GM12872 (cell line): ENCODE measurements around the gene SPATA2.

Source experiments
- TF ChIP-seq, protein P1 (sequence below): IDR thresholded peaks from 3 replicates; pipeline ENCODE4 v1.5.1; 2011; ENCODE audit warnings: low read depth, mild to moderate bottlenecking, low read length, moderate library complexity; ENCODE audit not compliant: insufficient read depth

Gene SPATA2

DNA sequence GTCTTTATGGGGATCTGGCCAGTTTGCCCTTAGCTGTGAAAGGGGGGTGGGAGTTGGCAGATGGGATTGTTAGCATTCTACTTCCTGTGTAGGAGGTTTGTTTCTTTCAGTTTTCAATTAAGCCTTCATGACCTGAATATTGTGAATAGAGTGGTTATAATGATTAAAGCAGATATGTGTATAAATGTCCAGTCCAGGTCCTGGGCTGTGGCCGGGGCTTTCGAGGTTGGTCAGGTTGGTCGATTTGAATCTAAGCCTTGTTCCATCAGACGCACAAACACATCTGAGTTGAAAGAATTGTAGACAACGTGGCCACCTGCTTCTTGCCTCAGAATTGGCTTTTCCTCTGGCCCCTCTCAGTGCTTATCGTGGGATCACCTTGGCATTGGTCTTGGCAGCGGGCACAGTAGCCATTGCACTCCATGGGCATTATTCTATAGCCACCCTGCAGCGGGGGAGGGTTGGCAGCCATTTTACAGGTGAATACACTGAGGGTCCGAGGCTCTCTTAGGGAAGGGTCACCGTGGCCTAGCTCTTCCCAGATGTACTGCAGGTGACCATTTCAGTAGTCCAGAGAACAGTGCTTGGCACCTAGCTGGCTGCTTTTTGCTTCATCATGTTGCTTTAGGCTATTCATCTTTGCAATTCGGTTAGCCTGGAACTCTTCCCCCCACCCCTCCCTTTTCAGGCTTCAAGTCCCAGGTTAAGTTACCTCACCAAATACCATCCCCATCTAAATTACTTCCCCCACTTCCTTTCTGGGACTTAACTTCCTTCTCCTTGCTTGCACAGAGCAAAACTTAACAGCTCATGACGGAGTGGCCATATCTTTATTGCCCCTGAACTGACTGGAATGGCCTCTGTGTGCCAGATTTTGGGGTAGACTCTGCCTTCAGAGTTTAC, 21.9 kb upstream of the SPATA2 start:
- TF ChIP-seq, protein P1, sequence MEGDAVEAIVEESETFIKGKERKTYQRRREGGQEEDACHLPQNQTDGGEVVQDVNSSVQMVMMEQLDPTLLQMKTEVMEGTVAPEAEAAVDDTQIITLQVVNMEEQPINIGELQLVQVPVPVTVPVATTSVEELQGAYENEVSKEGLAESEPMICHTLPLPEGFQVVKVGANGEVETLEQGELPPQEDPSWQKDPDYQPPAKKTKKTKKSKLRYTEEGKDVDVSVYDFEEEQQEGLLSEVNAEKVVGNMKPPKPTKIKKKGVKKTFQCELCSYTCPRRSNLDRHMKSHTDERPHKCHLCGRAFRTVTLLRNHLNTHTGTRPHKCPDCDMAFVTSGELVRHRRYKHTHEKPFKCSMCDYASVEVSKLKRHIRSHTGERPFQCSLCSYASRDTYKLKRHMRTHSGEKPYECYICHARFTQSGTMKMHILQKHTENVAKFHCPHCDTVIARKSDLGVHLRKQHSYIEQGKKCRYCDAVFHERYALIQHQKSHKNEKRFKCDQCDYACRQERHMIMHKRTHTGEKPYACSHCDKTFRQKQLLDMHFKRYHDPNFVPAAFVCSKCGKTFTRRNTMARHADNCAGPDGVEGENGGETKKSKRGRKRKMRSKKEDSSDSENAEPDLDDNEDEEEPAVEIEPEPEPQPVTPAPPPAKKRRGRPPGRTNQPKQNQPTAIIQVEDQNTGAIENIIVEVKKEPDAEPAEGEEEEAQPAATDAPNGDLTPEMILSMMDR = no peak

DNA sequence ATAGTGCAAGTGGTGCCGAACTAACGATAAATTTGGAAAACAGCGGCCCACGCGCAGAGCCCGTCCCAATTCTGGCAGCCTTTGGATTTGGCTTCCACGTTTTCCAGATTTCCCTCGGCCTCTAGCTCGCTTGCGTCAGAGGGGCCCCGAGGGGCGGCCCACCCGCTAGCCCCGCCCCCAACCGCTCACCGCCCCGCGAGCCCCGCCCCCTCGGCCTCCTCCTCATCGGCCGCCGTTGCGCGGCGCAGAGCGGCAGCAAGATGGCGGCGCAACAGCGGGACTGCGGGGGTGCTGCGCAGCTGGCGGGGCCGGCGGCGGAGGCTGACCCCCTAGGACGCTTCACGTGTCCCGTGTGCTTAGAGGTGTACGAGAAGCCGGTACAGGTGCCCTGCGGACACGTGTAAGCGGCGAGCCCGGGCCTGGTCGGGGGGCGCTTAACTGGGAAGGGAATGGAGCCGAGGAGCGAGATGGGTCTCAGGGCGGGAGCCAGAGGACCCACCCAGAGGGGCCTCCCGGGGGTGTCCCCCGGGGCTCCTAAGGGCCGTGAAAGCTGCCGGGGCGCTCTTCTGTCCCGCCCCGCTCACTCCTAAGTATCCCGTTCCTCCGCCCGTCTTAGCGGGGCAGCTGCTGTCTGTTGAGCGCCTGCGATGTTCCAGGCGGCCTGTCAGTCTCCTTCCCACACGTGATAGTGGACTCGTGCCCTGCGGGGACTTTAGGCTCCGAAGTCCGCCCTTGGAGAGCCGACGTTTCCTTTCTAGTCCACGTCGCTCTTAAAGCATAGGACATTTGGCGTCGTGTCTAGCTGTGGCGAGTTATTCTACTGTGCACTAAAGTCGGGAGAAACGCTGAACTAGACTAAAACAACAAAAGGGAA, 21.1 kb upstream of the SPATA2 start, which contains the start of gene RNF114:
TSS of gene RNF114 (plus strand) at position 245 of the 874 bp plus-strand sequence. CDS start at position 261, 16 bp downstream.
- TF ChIP-seq, protein P1 = no peak

DNA sequence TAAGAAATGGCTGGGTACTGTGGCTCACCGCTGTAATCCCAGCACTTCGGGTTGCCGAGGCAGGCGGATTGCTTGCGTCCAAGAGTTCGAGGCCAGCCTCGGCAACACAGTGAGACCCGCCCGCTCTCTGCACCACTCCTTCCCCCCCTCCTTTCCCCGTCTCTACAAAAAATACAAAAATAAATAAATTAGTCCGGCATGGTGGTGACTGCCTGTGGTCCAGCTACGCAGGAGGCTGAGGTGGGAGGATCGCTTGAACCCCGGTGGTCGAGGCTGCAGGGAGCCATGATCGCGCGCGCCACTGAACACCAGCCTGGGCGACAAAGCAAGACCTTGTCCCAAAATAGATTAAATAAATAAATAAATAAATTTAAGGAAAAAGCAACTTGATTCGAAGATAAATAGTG, 20.4 kb upstream of the SPATA2 start:
- TF ChIP-seq, protein P1 = no peak

DNA sequence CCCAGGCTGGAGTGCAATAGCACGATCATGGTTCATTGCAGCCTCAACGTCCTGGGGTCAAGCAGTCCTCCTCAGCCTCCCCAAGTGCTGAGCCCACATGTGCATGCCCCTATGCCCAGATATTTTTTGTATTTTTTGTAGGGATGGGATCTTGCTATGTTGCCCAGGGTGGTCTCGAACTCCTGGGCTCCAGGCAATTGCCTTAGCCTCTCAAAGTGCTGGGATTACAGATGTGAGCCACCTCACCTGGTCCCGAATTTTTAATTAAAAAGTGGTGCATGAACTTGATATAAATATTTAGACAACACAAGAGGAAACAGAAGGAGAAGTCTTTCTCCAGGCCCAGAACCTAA, 13.8 kb upstream of the SPATA2 start:
- TF ChIP-seq, protein P1 = no peak

DNA sequence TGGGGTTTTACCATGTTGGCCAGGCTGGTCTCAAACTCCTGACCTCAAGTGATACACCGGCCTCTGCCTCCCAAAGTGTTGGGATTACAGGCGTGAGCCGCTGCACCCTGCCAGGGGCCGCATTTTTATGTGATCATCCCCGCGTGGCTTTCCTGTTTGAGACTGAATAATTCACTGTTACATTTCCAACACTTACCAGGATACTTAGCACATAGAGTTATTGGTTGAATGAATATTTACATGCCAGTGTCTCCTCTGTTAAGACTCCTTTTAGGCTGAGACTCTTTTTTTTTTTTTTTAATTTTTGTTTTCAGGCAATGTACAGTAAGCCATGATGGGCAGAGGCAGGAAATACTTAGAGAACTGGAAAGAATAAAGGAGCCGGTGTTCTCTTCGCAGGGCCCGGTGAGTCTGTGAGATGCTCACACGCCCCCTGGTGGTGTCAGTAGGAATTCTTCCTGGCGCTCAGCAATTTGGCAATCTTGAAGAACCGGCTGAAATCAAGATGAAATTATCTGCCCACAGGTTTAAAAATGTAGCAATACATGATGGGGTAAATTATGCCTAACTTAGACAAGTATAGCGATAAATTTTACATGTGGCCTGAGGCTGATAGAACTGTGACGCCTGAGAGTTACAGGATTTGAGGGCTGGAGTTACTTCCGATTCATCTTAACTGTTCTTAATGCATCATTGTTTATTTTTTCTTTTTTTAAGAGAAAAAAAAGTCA, 13.2 kb upstream of the SPATA2 start:
- TF ChIP-seq, protein P1 = peak; percentile 91

DNA sequence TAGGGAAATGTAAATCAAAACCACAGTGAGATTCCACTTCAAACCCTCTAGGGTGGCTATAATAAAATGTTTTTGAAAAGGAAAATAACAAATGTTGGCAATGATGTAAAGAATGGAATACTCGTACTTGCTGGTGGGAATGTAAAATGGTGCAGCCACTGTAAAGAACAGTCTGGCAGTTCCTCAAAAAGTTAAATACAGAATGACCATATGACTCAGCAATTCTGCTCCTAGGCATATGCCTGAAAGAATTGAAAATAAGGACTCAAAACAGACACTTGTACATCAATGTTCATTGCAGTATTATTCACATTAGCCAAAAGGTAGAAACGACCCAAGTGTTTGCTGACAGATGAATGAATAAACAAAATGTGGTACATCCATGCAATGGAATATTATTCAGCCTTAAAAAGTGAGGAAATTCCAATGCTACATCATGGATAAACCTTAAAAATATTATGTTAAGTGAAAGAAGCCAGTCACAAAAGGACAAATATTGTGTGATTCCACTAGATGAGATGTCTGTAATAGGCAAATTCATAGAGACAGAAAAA, 10.6 kb upstream of the SPATA2 start:
- TF ChIP-seq, protein P1 = no peak
